HEK293 (cell line): Measurements from ENCODE around the gene ENC1.

Source experiments
- CTCF ChIA-PET: fragments of 350-600 bp; formaldehyde crosslinking; extraction: SDS; loops from one replicate; lab custom pipeline; 2021; ENCODE audit warnings: antibody characterized with exemption; lab: Yijun Ruan, JAX
- POLR2A ChIA-PET: fragments of 300-600 bp; formaldehyde crosslinking; extraction: SDS; loops from one replicate; lab custom pipeline; 2020; ENCODE audit warnings: antibody characterized with exemption, inconsistent platforms; lab: Yijun Ruan, JAX
- H3K27ac ChIP-seq: fragments of 200-500 bp; sonication (Bioruptor generic); 2 replicates; pipeline ENCODE4 v1.5.1; 2014; ENCODE audit warnings: low read depth, low read length, control low read depth, inconsistent platforms; ENCODE audit errors: extremely low read depth
- H3K36me3 ChIP-seq, 2 experiments: fragments of 200-500 bp in 1 of 2; sonication (Bioruptor generic) in 1 of 2; 1 replicate in 1 of 2; 2 replicates in 1 of 2; pipeline ENCODE4 v1.5.1; 2014 to 2017; ENCODE audit warnings: inconsistent platforms in 2 of 2, low read length in 2 of 2; ENCODE audit not compliant: control insufficient read depth in 2 of 2, insufficient read depth in 1 of 2
- H3K4me1 ChIP-seq: fragments of 200-500 bp; sonication (Bioruptor generic); 2 replicates; pipeline ENCODE4 v1.5.1; 2014; ENCODE audit warnings: mild to moderate bottlenecking, low read length, inconsistent platforms; ENCODE audit not compliant: control insufficient read depth, insufficient read depth
- H3K4me3 ChIP-seq: 2 replicates; pipeline ENCODE4 v1.5.1; 2011; ENCODE audit warnings: low read depth, mild to moderate bottlenecking, control low read depth, low read length, moderate library complexity
- H3K9me3 ChIP-seq: fragments of 200-500 bp; sonication (Bioruptor generic); 2 replicates; pipeline ENCODE4 v1.5.1; 2014; ENCODE audit warnings: low read depth, low read length, inconsistent platforms; ENCODE audit not compliant: control insufficient read depth, insufficient read depth
- BCL11B ChIP-seq: fragments of 450-650 bp; formaldehyde crosslinking; IDR thresholded peaks from 2 replicates; pipeline ENCODE4 v1.5.1; 2016; ENCODE audit warnings: low read depth, missing biosample characterization, missing genetic modification characterization
- EGR2 ChIP-seq: fragments of 450-650 bp; formaldehyde crosslinking; IDR thresholded peaks from 2 replicates; pipeline ENCODE4 v1.5.1; 2016; ENCODE audit warnings: low read depth, missing biosample characterization, missing genetic modification characterization
- GLIS1 ChIP-seq: fragments of 450-650 bp; formaldehyde crosslinking; IDR thresholded peaks from 2 replicates; pipeline ENCODE4 v1.5.1; 2016; ENCODE audit warnings: missing biosample characterization, missing genetic modification characterization
- MEIS1 ChIP-seq: sonication (generic); formaldehyde crosslinking; IDR thresholded peaks from 2 replicates; pipeline ENCODE4 v1.8.1; 2022; ENCODE audit warnings: missing genetic modification reagents, mild to moderate bottlenecking, borderline replicate concordance
- OSR2 ChIP-seq: fragments of 450-650 bp; formaldehyde crosslinking; IDR thresholded peaks from 2 replicates; pipeline ENCODE4 v1.5.1; 2016; ENCODE audit warnings: missing biosample characterization, missing genetic modification characterization
- YY2 ChIP-seq: fragments of 450-650 bp; formaldehyde crosslinking; IDR thresholded peaks from 2 replicates; pipeline ENCODE4 v1.5.1; 2016; ENCODE audit warnings: missing biosample characterization, missing genetic modification characterization
- ZBTB21 ChIP-seq: fragments of 450-650 bp; formaldehyde crosslinking; IDR thresholded peaks from 2 replicates; pipeline ENCODE4 v1.5.1; 2017; ENCODE audit warnings: missing biosample characterization, missing genetic modification characterization
- ZFP3 ChIP-seq: fragments of 450-650 bp; formaldehyde crosslinking; IDR thresholded peaks from 2 replicates; pipeline ENCODE4 v1.5.1; 2016; ENCODE audit warnings: low read depth, missing biosample characterization, missing genetic modification characterization
- ZFP41 ChIP-seq: fragments of 450-650 bp; formaldehyde crosslinking; IDR thresholded peaks from 2 replicates; pipeline ENCODE4 v1.5.1; 2016; ENCODE audit warnings: missing biosample characterization, missing genetic modification characterization, borderline replicate concordance
- ZNF16 ChIP-seq: fragments of 450-650 bp; formaldehyde crosslinking; IDR thresholded peaks from 2 replicates; pipeline ENCODE4 v1.5.1; 2016; ENCODE audit warnings: low read depth, missing biosample characterization, missing genetic modification characterization
- ZNF169 ChIP-seq: fragments of 450-650 bp; formaldehyde crosslinking; IDR thresholded peaks from 2 replicates; pipeline ENCODE4 v1.5.1; 2016; ENCODE audit warnings: missing biosample characterization, missing genetic modification characterization
- ZNF202 ChIP-seq: fragments of 450-650 bp; formaldehyde crosslinking; IDR thresholded peaks from 2 replicates; pipeline ENCODE4 v1.5.1; 2016; ENCODE audit warnings: missing biosample characterization, missing genetic modification characterization, borderline replicate concordance
- ZNF23 ChIP-seq: fragments of 450-650 bp; formaldehyde crosslinking; IDR thresholded peaks from 2 replicates; pipeline ENCODE4 v1.5.1; 2016; ENCODE audit warnings: missing biosample characterization, missing genetic modification characterization, borderline replicate concordance
- ZNF24 ChIP-seq: fragments of 450-650 bp; formaldehyde crosslinking; IDR thresholded peaks from 2 replicates; pipeline ENCODE4 v1.5.1; 2016; ENCODE audit warnings: missing biosample characterization, missing genetic modification characterization
- ZNF266 ChIP-seq: fragments of 450-650 bp; formaldehyde crosslinking; IDR thresholded peaks from 2 replicates; pipeline ENCODE4 v1.5.1; 2016; ENCODE audit warnings: missing biosample characterization, missing genetic modification characterization, low read depth
- ZNF350 ChIP-seq: fragments of 450-650 bp; formaldehyde crosslinking; IDR thresholded peaks from 2 replicates; pipeline ENCODE4 v1.5.0; 2017; ENCODE audit warnings: missing biosample characterization, mild to moderate bottlenecking, missing genetic modification characterization
- ZNF404 ChIP-seq: fragments of 450-650 bp; formaldehyde crosslinking; IDR thresholded peaks from 2 replicates; pipeline ENCODE4 v1.5.1; 2017; ENCODE audit warnings: missing biosample characterization, missing genetic modification characterization
- ZNF416 ChIP-seq: fragments of 450-650 bp; formaldehyde crosslinking; IDR thresholded peaks from 2 replicates; pipeline ENCODE4 v1.5.1; 2016; ENCODE audit warnings: missing biosample characterization, missing genetic modification characterization
- TF ChIP-seq, protein P1 (sequence below): fragments of 450-650 bp; formaldehyde crosslinking; IDR thresholded peaks from 2 replicates; pipeline ENCODE4 v1.5.1; 2016; ENCODE audit warnings: missing biosample characterization, missing genetic modification characterization
- TF ChIP-seq, protein P2 (sequence below): fragments of 450-650 bp; formaldehyde crosslinking; IDR thresholded peaks from 2 replicates; pipeline ENCODE4 v1.5.1; 2016; ENCODE audit warnings: missing biosample characterization, missing genetic modification characterization, low read depth
- TF ChIP-seq, protein P3 (sequence below): fragments of 450-650 bp; IDR thresholded peaks from 2 replicates; pipeline ENCODE4 v1.5.1; 2018; ENCODE audit warnings: missing biosample characterization, missing genetic modification characterization
- TF ChIP-seq, protein P4 (sequence below): fragments of 450-650 bp; formaldehyde crosslinking; IDR thresholded peaks from 2 replicates; pipeline ENCODE4 v1.5.1; 2017; ENCODE audit warnings: missing biosample characterization, missing genetic modification characterization
- TF ChIP-seq, protein P5 (sequence below): fragments of 450-650 bp; formaldehyde crosslinking; IDR thresholded peaks from 2 replicates; pipeline ENCODE4 v1.5.1; 2016; ENCODE audit warnings: missing biosample characterization, missing genetic modification characterization
- TF ChIP-seq, protein P6 (sequence below): fragments of 450-650 bp; formaldehyde crosslinking; IDR thresholded peaks from 2 replicates; pipeline ENCODE4 v1.5.1; 2016; ENCODE audit warnings: missing biosample characterization, missing genetic modification characterization

Gene ENC1

DNA sequence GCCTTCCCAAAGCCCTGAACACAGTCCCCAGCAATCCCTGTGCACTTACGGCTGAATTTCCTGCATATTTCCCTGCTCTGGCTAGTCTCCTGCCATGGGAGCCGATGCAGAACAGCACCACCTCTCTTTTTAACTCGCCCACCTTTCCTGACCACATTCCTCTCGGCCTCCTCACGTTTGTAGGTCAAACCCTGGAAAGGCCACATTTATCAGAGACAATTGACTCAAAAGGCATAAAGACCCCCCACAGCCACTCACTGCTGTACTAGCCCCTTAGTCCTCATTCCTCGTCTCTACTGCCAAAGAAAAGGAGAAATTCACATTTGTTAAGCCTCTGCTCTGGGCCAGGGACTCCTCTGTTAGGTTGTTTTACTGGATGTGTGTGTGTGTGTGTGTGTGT is 43.6 kb downstream of the ENC1 start:
- Histone ChIP-seq H3K9me3 (no peaks in the 10 kb centered on the region), H3K36me3 (no peaks in the 10 kb centered on the region), H3K4me1 (no peaks in the 10 kb centered on the region), H3K27ac (no peak overlapping the region), H3K4me3 (no peak overlapping the region)
- POLR2A ChIA-PET = no interaction called here
- CTCF ChIA-PET = no interaction called here
- TF ChIP-seq ZNF350 (tag by site-specific recombination) (no peak), ZNF24 (tag by site-specific recombination) (no peak), ZBTB21 (no peak), ZNF404 (tag by site-specific recombination) (no peak), ZNF202 (no peak), OSR2 (tag by site-specific recombination) (no peak), MEIS1 (no peak), ZNF16 (tag by site-specific recombination) (no peak), ZFP3 (no peak), ZNF169 (tag by site-specific recombination) (no peak), BCL11B (tag by site-specific recombination) (no peak)
- TF ChIP-seq, protein P1, sequence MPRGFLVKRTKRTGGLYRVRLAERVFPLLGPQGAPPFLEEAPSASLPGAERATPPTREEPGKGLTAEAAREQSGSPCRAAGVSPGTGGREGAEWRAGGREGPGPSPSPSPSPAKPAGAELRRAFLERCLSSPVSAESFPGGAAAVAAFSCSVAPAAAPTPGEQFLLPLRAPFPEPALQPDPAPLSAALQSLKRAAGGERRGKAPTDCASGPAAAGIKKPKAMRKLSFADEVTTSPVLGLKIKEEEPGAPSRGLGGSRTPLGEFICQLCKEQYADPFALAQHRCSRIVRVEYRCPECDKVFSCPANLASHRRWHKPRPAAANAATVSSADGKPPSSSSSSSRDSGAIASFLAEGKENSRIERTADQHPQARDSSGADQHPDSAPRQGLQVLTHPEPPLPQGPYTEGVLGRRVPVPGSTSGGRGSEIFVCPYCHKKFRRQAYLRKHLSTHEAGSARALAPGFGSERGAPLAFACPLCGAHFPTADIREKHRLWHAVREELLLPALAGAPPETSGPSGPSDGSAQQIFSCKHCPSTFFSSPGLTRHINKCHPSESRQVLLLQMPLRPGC (tag by site-specific recombination) = no peak
- TF ChIP-seq, protein P2, sequence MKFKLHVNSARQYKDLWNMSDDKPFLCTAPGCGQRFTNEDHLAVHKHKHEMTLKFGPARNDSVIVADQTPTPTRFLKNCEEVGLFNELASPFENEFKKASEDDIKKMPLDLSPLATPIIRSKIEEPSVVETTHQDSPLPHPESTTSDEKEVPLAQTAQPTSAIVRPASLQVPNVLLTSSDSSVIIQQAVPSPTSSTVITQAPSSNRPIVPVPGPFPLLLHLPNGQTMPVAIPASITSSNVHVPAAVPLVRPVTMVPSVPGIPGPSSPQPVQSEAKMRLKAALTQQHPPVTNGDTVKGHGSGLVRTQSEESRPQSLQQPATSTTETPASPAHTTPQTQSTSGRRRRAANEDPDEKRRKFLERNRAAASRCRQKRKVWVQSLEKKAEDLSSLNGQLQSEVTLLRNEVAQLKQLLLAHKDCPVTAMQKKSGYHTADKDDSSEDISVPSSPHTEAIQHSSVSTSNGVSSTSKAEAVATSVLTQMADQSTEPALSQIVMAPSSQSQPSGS (tag by site-specific recombination) = no peak
- TF ChIP-seq, protein P3, sequence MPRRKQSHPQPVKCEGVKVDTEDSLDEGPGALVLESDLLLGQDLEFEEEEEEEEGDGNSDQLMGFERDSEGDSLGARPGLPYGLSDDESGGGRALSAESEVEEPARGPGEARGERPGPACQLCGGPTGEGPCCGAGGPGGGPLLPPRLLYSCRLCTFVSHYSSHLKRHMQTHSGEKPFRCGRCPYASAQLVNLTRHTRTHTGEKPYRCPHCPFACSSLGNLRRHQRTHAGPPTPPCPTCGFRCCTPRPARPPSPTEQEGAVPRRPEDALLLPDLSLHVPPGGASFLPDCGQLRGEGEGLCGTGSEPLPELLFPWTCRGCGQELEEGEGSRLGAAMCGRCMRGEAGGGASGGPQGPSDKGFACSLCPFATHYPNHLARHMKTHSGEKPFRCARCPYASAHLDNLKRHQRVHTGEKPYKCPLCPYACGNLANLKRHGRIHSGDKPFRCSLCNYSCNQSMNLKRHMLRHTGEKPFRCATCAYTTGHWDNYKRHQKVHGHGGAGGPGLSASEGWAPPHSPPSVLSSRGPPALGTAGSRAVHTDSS (tag by site-specific recombination) = no peak

DNA sequence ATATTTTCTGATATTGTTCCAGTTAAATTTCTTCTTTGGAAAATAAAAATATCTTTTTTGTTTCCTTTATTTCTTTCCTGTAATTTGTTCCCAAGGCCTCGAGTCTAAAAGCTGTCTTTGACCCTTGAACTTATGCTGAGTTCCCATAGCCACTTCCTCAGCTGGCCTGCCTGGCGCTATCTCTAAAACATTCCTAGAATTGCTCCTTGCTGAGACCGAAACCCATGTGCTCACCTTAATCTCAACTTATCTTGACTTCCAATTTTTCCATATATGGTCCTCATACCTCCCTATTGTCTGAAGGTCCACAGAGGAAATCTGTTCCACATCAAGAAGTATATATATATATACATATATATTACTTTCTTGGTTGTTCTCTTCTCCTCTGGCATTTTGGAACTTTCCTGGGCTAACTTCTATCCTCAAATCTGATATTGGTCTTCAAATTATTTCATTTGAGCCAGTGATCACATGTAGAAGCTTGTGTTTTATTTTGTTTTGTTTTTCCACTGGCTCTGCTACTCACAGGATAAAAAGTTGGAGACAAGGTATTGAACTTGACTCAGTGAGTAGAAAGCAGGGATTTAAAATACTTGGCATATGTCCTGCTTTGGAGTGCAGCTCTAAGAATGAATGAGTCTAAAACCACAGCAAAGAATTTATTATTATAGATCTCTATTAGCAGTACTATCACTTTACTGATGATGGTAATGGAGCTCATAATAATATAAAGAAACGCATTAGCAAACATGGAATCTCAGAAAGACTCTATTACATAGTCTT is 45.2 kb downstream of the ENC1 start:
- H3K4me3 ChIP-seq = no peak overlapping the region
- ChIA-PET POLR2A (interaction anchor here (1.4 kb wide), 1 partner anchor 45 kb away, joined by 5 read pairs; the partner anchor contains the start of gene ENC1), CTCF (interaction anchor here (0.6 to 1.2 kb wide), 4 partner anchors 37 to 574 kb away, joined by 3 to 4 read pairs (median 3); no protein-coding TSS in a partner anchor)
- H3K4me1 ChIP-seq = no peaks in the 10 kb centered on the region
- no peaks in the 10 kb centered on the region for H3K36me3 ChIP-seq
- no peak overlapping the region for H3K27ac ChIP-seq
- H3K9me3 ChIP-seq = no peaks in the 10 kb centered on the region
- TF ChIP-seq ZNF23 (tag by site-specific recombination) = no peak
- TF ChIP-seq OSR2 (tag by site-specific recombination) = no peak
- no peak for TF ChIP-seq ZNF266 (tag by site-specific recombination)
- TF ChIP-seq GLIS1 = no peak
- TF ChIP-seq, protein P4, sequence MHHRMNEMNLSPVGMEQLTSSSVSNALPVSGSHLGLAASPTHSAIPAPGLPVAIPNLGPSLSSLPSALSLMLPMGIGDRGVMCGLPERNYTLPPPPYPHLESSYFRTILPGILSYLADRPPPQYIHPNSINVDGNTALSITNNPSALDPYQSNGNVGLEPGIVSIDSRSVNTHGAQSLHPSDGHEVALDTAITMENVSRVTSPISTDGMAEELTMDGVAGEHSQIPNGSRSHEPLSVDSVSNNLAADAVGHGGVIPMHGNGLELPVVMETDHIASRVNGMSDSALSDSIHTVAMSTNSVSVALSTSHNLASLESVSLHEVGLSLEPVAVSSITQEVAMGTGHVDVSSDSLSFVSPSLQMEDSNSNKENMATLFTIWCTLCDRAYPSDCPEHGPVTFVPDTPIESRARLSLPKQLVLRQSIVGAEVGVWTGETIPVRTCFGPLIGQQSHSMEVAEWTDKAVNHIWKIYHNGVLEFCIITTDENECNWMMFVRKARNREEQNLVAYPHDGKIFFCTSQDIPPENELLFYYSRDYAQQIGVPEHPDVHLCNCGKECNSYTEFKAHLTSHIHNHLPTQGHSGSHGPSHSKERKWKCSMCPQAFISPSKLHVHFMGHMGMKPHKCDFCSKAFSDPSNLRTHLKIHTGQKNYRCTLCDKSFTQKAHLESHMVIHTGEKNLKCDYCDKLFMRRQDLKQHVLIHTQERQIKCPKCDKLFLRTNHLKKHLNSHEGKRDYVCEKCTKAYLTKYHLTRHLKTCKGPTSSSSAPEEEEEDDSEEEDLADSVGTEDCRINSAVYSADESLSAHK (tag by site-specific recombination) = no peak
- TF ChIP-seq YY2 (tag by site-specific recombination) = no peak
- TF ChIP-seq ZNF416 (tag by site-specific recombination) = no peak
- TF ChIP-seq EGR2 (tag by site-specific recombination) = no peak
- TF ChIP-seq ZFP41 (tag by site-specific recombination) = no peak
- TF ChIP-seq, protein P5, sequence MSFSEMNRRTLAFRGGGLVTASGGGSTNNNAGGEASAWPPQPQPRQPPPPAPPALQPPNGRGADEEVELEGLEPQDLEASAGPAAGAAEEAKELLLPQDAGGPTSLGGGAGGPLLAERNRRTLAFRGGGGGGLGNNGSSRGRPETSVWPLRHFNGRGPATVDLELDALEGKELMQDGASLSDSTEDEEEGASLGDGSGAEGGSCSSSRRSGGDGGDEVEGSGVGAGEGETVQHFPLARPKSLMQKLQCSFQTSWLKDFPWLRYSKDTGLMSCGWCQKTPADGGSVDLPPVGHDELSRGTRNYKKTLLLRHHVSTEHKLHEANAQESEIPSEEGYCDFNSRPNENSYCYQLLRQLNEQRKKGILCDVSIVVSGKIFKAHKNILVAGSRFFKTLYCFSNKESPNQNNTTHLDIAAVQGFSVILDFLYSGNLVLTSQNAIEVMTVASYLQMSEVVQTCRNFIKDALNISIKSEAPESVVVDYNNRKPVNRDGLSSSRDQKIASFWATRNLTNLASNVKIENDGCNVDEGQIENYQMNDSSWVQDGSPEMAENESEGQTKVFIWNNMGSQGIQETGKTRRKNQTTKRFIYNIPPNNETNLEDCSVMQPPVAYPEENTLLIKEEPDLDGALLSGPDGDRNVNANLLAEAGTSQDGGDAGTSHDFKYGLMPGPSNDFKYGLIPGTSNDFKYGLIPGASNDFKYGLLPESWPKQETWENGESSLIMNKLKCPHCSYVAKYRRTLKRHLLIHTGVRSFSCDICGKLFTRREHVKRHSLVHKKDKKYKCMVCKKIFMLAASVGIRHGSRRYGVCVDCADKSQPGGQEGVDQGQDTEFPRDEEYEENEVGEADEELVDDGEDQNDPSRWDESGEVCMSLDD (tag by site-specific recombination) = no peak
- TF ChIP-seq, protein P6, sequence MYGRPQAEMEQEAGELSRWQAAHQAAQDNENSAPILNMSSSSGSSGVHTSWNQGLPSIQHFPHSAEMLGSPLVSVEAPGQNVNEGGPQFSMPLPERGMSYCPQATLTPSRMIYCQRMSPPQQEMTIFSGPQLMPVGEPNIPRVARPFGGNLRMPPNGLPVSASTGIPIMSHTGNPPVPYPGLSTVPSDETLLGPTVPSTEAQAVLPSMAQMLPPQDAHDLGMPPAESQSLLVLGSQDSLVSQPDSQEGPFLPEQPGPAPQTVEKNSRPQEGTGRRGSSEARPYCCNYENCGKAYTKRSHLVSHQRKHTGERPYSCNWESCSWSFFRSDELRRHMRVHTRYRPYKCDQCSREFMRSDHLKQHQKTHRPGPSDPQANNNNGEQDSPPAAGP (tag by site-specific recombination) = no peak
